GM18505 (cell line): ENCODE measurements around the gene CBL.
"Not testable (repeated sequence)": the region's sequence is repeated elsewhere in the genome, so short reads cannot be mapped to it uniquely, and the experiment has no call there.

Source experiments
- ATAC-seq: cut with Tn5 transposase; IDR thresholded peaks from one replicate; pipeline ENCODE4 v1.9.1; 2021; ENCODE audit not compliant: unreplicated experiment
- POLR2A ChIP-seq: IDR thresholded peaks from 4 replicates; pipeline ENCODE4 v1.6.1; 2011; ENCODE audit warnings: borderline replicate concordance; ENCODE audit not compliant: insufficient read depth, insufficient read length; ENCODE audit errors: extremely low read depth

Gene CBL

DNA sequence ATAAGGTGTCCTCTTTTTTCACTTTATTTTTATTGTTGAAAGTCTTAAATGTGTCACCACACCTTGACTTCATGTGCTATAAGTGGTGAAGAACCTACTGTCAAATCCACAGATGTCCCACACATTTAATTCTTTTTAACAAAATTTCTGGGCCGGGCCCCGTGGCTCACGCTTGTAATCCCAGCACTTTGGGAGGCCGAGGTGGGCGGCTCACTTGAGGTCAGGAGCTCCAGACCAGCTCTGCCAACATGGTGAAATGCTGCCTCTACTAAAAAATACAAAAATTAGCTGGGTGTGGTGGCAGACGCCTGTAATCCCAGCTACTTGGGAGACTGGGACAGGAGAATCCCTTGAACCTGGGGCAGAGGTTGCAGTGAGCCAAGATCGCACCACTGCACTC is 3.0 kb downstream of the CBL start:
- no peak for ATAC-seq
- no peak for TF ChIP-seq POLR2A

DNA sequence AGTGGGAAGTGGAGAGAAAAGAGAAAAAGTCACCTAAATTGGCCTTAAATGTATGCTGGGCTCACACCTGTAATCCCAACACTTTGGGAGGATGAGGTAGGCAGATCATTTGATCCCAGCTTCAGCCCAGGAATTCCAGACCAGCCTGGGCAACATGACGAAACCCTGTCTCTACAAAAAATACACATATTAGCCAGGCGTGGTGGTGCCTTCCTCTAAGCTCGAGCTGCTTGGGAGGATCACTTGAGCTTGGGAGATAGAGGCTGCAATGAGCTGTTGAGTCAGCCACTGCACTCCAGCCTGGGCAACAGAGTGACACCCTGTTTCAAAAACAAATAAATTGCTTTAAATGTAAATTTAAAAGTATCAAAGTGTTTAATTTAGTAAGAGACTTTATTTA is 3.9 kb downstream of the CBL start:
- no peak for ATAC-seq
- TF ChIP-seq POLR2A: no peak

DNA sequence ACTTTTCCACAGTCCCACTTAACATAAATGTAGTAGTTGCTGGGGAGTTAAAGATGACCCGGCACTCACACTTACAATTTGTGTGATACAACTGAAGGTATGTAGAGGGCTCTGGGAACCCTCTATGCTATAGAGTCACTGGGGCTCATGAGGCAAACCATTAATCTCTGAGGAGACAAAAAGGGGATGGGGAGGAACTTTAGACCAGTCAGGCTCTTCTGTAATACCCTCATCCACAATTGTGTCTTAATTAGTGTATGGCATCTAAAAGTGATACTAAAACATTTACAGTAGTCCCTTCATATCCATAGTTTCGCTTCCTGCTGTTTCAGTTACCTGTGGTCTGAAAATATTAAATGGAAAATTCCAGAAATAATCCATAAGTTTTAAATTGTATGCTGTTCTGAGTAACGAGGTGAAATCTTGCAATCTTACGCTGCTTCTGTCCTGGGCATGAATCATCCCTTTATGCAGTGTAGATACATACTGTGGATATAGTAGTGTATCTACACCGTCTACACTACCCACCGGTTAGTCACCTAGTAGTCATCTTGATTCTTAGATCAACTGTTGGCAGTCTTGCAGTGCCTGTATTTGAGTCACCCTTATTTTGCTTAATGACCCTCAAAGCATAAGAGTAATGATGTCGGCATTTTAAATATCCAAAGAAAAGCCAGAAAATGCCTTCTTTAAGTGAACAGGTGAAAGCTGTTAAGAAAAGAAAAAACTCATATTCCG is 12.2 kb downstream of the CBL start:
- TF ChIP-seq POLR2A: no peak
- ATAC-seq: no peak

DNA sequence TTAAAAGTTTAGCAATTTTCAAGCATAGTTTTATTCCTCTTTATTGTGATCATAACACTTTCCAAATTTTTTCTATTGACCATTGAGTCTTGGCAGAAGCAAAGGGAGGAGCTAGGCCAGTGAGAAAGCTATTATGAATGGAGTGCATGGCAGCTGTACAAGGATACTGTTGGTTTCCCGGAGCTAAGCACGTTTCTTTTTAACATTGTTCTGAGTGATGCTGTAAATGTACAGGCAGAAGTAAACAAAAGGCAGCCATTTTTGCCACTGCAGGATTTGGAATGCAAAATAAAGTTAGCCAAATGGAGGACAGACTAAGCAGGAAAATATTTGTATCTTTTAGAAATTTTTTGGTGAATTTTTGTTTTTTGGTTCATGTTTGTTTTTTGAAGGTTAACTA is 16.2 kb downstream of the CBL start:
- TF ChIP-seq POLR2A: no peak
- no peak for ATAC-seq

DNA sequence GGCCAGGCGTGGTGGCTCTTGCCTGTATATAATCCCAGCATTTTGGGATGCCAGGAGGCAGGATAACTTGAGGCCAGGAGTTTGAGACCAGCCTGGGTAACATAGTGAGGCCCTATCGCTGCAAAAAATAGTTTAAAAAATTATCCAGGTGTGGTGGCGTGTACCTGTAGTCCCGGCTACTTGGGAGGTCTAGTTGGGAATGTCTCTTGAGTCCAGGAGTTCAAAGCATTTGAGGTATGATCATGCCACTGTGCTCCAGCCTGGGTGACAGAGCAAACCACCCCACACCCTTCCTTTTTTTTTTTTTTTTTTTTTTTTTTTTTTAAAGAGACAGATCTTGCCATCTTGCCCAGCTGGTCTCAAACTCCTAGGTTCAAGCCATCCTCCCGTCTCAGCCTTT is 16.8 kb downstream of the CBL start:
- no peak for ATAC-seq
- no peak for TF ChIP-seq POLR2A

DNA sequence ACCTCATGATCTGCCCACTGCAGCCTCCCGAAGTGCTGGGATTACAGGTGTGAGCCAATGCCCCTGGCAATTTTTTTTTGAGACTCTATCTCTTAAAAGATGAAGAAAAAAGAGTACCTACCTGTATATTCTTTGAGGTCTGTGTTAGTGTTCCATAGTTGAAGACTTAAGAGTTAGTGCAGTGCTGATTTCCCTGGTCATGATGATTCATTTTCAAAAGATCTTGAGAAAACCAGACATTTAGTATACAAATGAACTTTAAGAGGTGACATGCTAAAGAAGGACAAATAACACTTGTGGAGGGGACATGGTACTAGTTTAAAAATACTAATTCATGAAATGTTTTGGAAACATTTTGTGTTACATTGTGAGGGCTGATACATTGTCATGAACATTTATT is 17.7 kb downstream of the CBL start:
- no peak for TF ChIP-seq POLR2A

DNA sequence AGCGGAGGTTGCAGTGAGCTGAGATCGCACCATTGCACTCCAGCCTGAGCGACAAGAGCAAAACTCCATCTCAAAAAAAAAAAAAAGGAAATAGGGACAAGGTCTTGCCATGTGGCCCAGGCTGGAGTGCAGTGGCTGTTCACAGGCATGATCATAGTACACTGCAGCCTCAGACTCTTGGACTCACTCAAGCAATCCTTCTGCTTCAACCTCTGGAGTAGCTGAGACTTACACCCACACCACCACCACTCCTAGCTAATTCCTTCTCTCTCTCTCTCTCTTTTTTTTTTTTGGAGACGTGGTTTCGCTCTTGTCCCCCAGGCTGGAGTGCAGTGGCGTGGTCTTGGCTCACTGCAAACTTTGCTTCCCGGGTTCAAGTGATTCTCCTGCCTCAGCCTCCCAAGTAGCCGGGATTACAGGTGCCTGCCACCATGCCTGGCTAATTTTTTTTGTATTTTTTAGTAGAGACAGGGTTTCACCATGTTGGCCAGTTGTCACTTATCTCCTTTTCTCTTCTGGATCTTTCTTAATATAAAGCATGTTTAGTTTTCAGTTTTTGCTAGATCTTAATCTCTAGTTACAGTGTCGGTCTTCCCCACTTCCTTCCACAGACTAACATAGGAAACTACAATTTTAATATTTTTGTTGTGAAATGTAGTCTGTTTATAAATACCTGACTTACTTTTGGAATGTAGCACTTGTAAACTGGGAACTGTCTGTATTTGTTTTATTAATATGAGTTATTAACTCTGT is 22.6 kb downstream of the CBL start:
- ATAC-seq: not testable (repeated sequence)

More for the DNA sequence above, 17.7 kb downstream of the CBL start:
- no peak for ATAC-seq

DNA sequence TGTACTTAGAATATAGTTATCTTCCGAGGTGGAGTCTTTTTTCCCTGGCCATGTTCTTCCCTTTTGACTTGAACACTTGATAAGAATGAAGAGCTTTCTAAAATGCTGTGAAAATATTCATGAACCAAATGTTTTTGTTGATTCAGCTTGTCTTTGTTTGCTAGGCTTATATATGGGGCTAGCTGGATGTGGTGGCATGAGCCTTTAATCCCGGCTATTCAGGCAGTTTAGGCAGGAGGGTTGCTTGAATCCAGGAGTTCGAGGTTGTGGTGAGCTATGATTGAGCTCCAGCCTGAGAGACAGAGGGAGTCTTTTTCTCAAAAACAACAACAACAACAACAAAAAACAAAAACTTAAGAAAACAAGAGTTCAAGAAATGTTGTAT is 23.1 kb downstream of the CBL start:
- no peak for ATAC-seq
- no peak for TF ChIP-seq POLR2A

DNA sequence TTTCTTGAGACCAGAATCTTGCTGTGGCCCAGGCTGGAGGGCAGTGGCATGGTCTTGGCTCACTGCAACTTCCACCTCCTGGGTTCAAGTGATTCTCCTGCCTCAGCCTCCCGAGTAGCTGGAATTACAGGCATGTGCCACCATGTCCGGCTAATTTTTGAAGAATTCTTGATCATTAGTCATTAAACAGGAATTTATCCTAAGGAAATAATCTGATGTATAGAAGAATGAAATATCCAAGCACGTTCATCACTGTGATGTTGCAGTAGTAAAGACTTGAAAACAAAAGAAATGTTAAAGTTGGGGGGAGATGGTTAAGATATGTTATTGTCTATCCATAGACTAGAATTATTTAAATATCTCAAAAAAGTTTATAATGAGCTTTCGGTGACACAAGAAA is 23.6 kb downstream of the CBL start:
- no peak for TF ChIP-seq POLR2A
- ATAC-seq: no peak

DNA sequence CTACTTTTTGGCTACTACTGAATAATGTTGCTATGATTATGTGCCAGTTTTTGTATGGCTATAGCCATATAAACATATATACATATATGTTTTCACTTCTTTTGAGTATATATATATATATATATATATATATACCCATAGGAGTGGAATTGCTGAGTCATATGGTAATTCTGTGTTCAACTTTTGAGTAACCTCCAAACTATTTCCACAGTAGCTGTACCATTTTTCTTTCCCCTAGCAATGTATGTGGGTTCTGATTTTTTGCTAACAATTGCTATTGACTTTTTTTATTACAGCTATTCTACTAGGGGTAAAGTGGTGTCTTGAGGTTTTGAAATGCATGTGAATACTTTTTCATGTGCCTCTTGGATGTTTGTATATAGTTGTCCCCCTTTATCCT is 30.4 kb downstream of the CBL start:
- no peak for ATAC-seq
- no peak for TF ChIP-seq POLR2A

DNA sequence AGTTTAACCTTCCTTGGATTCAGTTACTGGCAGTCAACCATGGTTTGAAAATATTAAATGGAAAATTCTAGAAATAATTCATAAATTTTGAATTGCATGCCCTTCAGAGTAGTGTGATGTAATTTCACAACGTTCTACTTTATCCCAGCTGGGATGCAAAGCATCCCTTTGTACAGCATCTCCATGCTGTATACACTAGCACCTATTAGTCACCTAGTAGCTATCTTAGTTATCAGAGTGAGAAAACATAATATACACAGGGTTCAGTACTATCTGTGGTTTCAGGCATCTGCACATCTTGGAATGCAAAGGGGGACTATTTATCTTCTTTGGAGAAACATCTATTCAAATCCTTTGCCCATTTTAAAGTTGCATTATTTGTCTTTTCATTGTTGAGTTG is 30.8 kb downstream of the CBL start:
- no peak for ATAC-seq

DNA sequence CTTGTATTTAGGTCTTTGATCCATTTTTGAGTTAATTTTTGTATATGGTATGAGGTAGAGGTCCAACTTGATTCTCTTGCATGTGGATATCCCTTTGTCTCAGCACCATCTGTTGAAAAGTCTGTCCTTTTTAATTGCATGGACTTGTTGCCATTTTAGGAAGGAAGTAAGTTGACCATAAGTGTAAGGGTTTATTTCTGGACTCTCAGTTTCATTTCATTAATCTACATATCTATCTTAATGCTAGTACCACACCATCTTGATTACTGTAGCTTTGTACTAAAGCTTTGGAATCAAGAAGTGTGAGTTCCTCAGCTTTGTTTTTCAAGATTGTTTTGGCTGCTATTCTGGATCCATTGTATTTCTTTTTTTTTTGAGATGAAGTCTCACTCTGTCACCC is 31.4 kb downstream of the CBL start:
- no peak for TF ChIP-seq POLR2A
- ATAC-seq: no peak

More for the DNA sequence above, 30.8 kb downstream of the CBL start:
- no peak for TF ChIP-seq POLR2A

DNA sequence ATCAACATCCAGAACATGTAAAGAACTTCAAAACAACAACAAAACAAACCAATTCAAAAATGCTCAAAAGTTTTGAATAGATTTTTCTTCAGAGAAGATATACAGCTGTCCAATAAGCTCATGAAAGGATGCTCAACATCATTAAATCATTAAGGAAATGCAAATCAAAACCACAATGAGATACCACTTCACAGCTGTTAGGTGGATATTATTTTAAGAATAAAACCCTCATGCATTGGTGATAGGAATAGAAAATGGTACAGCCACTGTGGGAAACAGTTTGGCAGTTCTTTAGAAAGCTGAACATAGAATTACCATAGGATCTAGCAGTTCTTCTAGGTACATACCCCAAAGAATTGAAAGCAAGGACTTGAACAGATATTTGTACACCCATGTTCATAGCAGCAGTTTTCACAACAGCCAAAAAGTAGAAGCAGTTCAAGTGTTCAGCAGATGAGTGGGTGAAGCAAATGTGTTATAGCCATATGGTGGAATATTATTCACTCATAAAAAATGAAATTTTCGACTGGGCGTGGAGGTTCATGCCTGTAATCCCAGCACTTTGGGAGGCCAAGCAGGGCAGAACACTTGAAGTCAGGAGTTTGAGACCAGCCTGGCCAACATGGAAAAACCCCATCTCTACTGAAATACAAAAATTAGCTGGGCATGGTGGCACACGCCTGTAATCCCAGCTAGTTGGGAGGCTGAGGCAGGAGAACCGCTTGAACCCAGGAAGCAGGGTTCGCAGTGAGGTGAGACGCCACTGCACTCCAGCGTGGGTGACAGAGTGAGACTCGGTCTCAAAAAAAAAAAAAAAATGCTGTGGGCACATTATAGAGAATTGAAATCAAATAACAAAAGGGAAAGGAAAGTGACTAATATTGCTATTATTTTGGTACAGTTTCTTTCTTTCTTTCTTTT is 42.9 kb downstream of the CBL start:
- ATAC-seq: no peak
- no peak for TF ChIP-seq POLR2A

DNA sequence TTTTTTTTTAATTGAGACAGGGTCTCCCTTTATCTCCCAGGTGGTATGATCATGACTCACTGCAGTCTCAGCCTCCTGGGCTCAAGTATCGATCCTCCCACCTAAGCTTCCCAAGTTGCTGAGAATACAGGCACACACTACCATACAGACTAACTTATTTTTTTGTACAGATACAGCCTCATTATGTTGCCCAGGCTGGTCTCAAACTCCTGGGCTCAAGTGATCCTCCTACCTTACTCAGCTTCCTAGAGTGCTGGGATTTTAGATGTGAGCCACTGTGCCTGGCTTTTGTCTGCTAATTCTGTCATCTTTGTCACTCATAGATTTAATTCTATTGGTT is 43.5 kb downstream of the CBL start:
- no peak for ATAC-seq
- no peak for TF ChIP-seq POLR2A

DNA sequence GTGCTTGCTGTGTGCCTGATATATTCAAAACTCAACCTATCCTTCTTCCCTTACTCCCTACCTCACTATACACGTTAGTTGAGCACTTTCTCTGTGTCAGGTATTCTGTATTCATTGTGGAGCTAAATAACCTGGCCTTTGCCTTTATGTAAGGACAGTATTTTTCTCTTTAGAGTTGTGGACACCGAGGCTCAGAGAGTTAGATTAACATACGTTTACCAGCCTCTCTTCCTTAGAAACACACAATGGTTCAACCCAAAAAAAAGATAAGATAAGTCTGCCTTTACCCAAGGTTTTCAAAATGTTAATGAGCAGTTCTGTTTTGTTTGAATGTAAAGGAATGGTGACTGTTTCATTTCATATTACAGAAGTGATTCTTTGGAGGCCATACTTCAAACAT is 45.0 kb downstream of the CBL start:
- no peak for ATAC-seq
- TF ChIP-seq POLR2A: no peak

DNA sequence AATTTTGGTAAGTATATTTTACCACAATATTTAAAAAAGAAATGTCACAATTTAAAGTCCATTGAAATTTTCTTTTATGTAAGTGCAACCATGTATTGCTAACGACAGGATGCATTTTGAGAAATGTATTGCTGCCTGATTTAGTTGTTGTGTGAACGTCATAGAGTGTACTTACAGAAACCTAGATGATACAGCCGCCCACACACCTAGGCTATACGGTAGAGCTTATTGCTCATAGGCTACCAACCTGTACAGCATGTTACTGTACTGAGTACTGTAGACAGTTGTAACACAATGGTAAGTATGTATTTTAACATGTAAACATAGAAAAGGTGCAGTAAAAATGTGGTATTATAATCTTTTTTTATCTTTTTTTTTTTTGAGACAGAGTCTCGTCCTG is 48.1 kb downstream of the CBL start:
- ATAC-seq: no peak
- TF ChIP-seq POLR2A: no peak
